Gastrocnemius medialis (tissue), 4 donors: Measurements from ENCODE around the gene PTPRF. TPM values are rescaled to one million over a fixed set of nuclear protein-coding genes. Genes with fewer than 3 reads are reported as not detected.
A peak's percentile ranks its signal among the peaks of the same experiment; 100 is the strongest.

Experiments
- ATAC-seq, 2 donors: fragments of 150-250 bp; one replicate each; pipeline ENCODE4 v1.9.1; 2016
- DNase-seq, 2 donors: peaks; one replicate each; pipeline ENCODE4 v3.0.0-alpha.2; 2019
- H3K27ac ChIP-seq, 4 donors: fragments of 200-600 bp; sonication (generic); 1 replicate in 1 of 4; 2 replicates in 3 of 4; pipeline ENCODE4 v1.5.1; 2016 to 2018; ENCODE audit warnings: mild to moderate bottlenecking in 2 of 4, moderate library complexity in 1 of 4
- H3K27me3 ChIP-seq, 3 donors: fragments of 200-600 bp; sonication (generic) in 2 of 3; 1 replicate in 1 of 3; 2 replicates in 2 of 3; pipeline versions ENCODE4 v1.5.1 to v1.6.0; 2016 to 2019; ENCODE audit warnings: mild to moderate bottlenecking in 1 of 3, moderate library complexity in 1 of 3
- H3K36me3 ChIP-seq, 2 donors: fragments of 200-600 bp; sonication (generic) in 1 of 2; one replicate each; pipeline ENCODE4 v1.5.1; 2017 to 2018
- H3K4me1 ChIP-seq, 2 donors: fragments of 200-600 bp; sonication (generic) in 1 of 2; one replicate each; pipeline ENCODE4 v1.5.1; 2016 to 2017; ENCODE audit warnings: mild to moderate bottlenecking in 2 of 2
- H3K4me3 ChIP-seq, 4 donors: fragments of 200-600 bp; sonication (generic) in 3 of 4; 1 replicate in 1 of 4; 2 replicates in 3 of 4; pipeline ENCODE4 v1.5.1; 2016 to 2019; ENCODE audit warnings: mild to moderate bottlenecking in 2 of 4
- H3K9me3 ChIP-seq, 3 donors: fragments of 200-600 bp; sonication (generic) in 2 of 3; 1 replicate in 1 of 3; 2 replicates in 2 of 3; pipeline ENCODE4 v1.5.1; 2016 to 2019
- POLR2A ChIP-seq, 2 donors: fragments of 450-650 bp; IDR thresholded peaks; one replicate each; pipeline ENCODE4 v1.6.1; 2017; ENCODE audit warnings: antibody characterized with exemption in 2 of 2, mild to moderate bottlenecking in 2 of 2, moderate library complexity in 2 of 2
- in situ Hi-C, 4 donors: fragments of 200-750 bp; cut with MboI; loops; one replicate each; pipeline versions ENCODE4 v1.15.0 to v1.8.0; 2017; ENCODE audit warnings: low sequenced_read_pairs in 4 of 4
- intact Hi-C: fragments of 100-400 bp; cut with DNase I; formaldehyde crosslinking; loops from one replicate; pipeline ENCODE4 v1.15.1; 2023; ENCODE audit warnings: low total_unique reads
- total RNA-seq, 4 donors: library from RNA; depleted of rRNA; stranded (reverse); fragments of >200 nt; gene quantifications; one replicate each; pipeline versions ENCODE4 v1.1.0 to v1.2.3, GENCODE V29; 2016
- TF ChIP-seq, protein P1 (sequence below), 5 experiments: fragments of 450-650 bp in 3 of 5; fragments of 200-600 bp in 2 of 5; sonication (generic) in 2 of 5; IDR thresholded peaks in 4 of 5; conservative IDR thresholded peaks in 1 of 5; 1 replicate in 4 of 5; 2 replicates in 1 of 5; pipeline ENCODE4 v1.5.1; 2016 to 2019; ENCODE audit warnings: antibody characterized with exemption in 5 of 5, mild to moderate bottlenecking in 3 of 5, moderate library complexity in 3 of 5

PTPRF gene
- total RNA-seq, 4 donors from 2014 or later, result 1.8 to 2.6 (median 2.5) TPM

DNA sequence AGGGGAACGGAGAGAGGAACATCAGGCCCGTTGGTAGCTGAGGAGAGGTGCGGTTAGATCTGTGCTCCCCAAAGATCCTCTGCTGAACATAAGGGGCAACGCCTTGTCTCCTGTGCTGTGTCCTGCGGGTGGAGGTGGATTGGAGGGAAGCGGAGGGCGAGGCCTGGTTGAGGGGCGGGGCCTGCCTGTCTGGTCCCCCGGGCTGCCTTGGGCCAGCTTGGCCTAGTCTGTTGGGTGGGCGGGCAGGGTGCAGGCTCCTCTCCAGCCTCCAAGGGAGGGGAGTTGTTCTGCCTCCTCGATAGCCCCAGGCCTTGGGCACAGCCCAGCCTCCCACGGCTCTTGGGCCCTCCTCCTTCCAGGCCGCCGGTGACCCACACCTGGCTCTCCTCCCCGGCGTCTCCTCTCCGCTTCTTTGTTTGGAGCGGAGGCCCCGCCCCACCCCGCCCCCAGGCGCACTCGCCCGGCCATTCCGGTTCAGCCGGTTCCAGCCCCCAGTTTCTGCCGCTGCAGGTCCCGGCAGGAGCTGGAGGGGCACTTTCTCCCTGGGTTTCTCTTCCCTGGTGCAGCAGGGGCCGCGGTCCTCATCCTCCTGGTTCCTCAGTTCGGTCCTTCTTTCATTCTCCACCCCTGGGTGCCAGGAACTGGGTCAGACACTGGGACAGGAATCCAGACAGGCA, 19.4 kb downstream of the PTPRF start:
- ATAC-seq (no peak), DNase-seq (no peak)
- in situ Hi-C loops, result loop anchor here (25.0 kb wide), 3 partner anchors 387 to 512 kb away; partner anchors contain the start of genes ARTN (in 2 of the 4), IPO13 (in 2 of the 4) and SLC6A9 (in 2 of the 4)
- peak overlapping the region in 2 of 4 donors; percentile 7 to 13 for H3K4me3 ChIP-seq
- H3K36me3 ChIP-seq, result no peaks in the 10 kb centered on the region
- intact Hi-C loops, result no loop called here
- H3K9me3 ChIP-seq, result no peaks in the 10 kb centered on the region
- no peak overlapping the region for H3K27ac ChIP-seq
- H3K27me3 ChIP-seq, result no peaks in the 10 kb centered on the region
- H3K4me1 ChIP-seq, result no peaks in the 10 kb centered on the region
- TF ChIP-seq POLR2A (IDR thresholded peaks at IDR 0.05), result no peak
- TF ChIP-seq, protein P1, sequence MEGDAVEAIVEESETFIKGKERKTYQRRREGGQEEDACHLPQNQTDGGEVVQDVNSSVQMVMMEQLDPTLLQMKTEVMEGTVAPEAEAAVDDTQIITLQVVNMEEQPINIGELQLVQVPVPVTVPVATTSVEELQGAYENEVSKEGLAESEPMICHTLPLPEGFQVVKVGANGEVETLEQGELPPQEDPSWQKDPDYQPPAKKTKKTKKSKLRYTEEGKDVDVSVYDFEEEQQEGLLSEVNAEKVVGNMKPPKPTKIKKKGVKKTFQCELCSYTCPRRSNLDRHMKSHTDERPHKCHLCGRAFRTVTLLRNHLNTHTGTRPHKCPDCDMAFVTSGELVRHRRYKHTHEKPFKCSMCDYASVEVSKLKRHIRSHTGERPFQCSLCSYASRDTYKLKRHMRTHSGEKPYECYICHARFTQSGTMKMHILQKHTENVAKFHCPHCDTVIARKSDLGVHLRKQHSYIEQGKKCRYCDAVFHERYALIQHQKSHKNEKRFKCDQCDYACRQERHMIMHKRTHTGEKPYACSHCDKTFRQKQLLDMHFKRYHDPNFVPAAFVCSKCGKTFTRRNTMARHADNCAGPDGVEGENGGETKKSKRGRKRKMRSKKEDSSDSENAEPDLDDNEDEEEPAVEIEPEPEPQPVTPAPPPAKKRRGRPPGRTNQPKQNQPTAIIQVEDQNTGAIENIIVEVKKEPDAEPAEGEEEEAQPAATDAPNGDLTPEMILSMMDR (IDR thresholded peaks at IDR 0.05 in 4 of 5, conservative IDR thresholded peaks at IDR 0.05 in 1 of 5), result no peak

- Histone ChIP-seq H3K4me3 (peak overlapping the region in 1 of 4 donors; percentile 7), H3K36me3 (no peaks in the 10 kb centered on the region), H3K9me3 (no peaks in the 10 kb centered on the region), H3K27me3 (no peaks in the 10 kb centered on the region), H3K4me1 (no peaks in the 10 kb centered on the region), H3K27ac (no peak overlapping the region)
- intact Hi-C loops, result no loop called here
- in situ Hi-C loops, result no loop called here
- no peak for DNase-seq
- no peak for ATAC-seq
- TF ChIP-seq, protein P1 (IDR thresholded peaks at IDR 0.05 in 4 of 5, conservative IDR thresholded peaks at IDR 0.05 in 1 of 5), result no peak
- TF ChIP-seq POLR2A (IDR thresholded peaks at IDR 0.05), result no peak
Measured at GRCh38 chr1:43550598-43551246, 20.0 kb downstream of the PTPRF start.

GRCh38 chr1:43551396-43551888, 20.8 kb downstream of the PTPRF start:
- intact Hi-C loops, result no loop called here
- H3K4me1 ChIP-seq, result no peaks in the 10 kb centered on the region

GRCh38 chr1:43552059-43552742, 21.5 kb downstream of the PTPRF start:
- Histone ChIP-seq H3K27me3 (no peaks in the 10 kb centered on the region), H3K36me3 (no peaks in the 10 kb centered on the region), H3K27ac (no peak overlapping the region), H3K4me3 (no peak overlapping the region), H3K4me1 (no peaks in the 10 kb centered on the region), H3K9me3 (no peaks in the 10 kb centered on the region)
- ATAC-seq, result no peak
- DNase-seq, result no peak
- intact Hi-C loops, result no loop called here
- TF ChIP-seq, protein P1 (IDR thresholded peaks at IDR 0.05 in 4 of 5, conservative IDR thresholded peaks at IDR 0.05 in 1 of 5), result no peak
- no peak for TF ChIP-seq POLR2A (IDR thresholded peaks at IDR 0.05)
- in situ Hi-C loops, result no loop called here

More at GRCh38 chr1:43551396-43551888, 20.8 kb downstream of the PTPRF start:
- no peak for ATAC-seq
- no peak overlapping the region for H3K27ac ChIP-seq
- TF ChIP-seq, protein P1 (IDR thresholded peaks at IDR 0.05 in 4 of 5, conservative IDR thresholded peaks at IDR 0.05 in 1 of 5), result no peak
- TF ChIP-seq POLR2A (IDR thresholded peaks at IDR 0.05), result no peak
- no peaks in the 10 kb centered on the region for H3K27me3 ChIP-seq
- no peaks in the 10 kb centered on the region for H3K36me3 ChIP-seq
- no peak for DNase-seq
- in situ Hi-C loops, result no loop called here
- no peak overlapping the region for H3K4me3 ChIP-seq
- no peaks in the 10 kb centered on the region for H3K9me3 ChIP-seq
